Measurements from ENCODE around the gene PRICKLE1. TPM values are rescaled to one million over a fixed set of nuclear protein-coding genes. Genes with fewer than 3 reads are reported as not detected.

PRICKLE1 gene
- total RNA-seq, 5 donors from 2014 or later (not counting 1 experiment from before 2014, with no cell fraction given): 0.29 to 1.1 (median 0.43) TPM

DNA sequence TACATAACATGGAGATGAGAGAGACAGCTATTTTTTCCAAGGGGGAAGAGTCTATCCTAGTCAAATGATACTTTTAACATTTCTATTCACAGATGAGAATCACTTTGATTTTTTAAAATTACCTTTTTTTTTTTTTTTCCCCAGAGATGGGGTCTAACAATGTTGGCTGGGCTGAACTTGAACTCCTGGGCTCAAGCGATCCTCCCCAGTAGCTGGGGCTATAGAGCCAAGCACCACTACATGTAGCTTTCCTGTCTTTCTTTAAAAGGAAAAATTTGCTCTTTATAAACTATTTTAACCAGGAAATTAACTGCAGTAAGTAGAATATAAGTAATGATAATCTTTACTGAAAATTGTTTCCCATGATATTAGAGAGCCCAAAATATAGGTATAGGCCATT is 3.3 kb downstream of the PRICKLE1 start:
- H3K4me3 Mint-ChIP-seq: no peak overlapping the region
- DNase-seq (no peak), ATAC-seq (replicated peaks in 1 of 4) (no peak)
- H3K27ac ChIP-seq (ENCODE audit: low read length): no peak overlapping the region
- H3K36me3 Mint-ChIP-seq: no peaks in the 10 kb centered on the region
- no peak overlapping the region for H3K4me3 ChIP-seq (ENCODE audit: control insufficient read depth in 1 of 2, extremely low read depth in 1 of 2, low read length in 1 of 2)
- ChIA-PET CTCF (interaction anchor here in 1 of 2 donors (0.7 kb wide), 1 partner anchor 582 kb away, joined by 3 read pairs; no protein-coding TSS in a partner anchor), POLR2A (no interaction called here)
- H3K27me3 Mint-ChIP-seq: peaks cover 37 to 45% of the 10 kb centered on the region in 2 donors
- peaks cover 0 to 14% of the 10 kb centered on the region in 2 experiments for H3K4me1 ChIP-seq (ENCODE audit: control insufficient read depth in 1 of 2, extremely low read depth in 1 of 2, insufficient read depth in 2 of 2, low read length in 2 of 2)
- H3K36me3 ChIP-seq (ENCODE audit: control insufficient read depth in 2 of 2, extremely low read depth in 1 of 2, insufficient read depth in 1 of 2, low read length in 1 of 2): no peaks in the 10 kb centered on the region
- no peak overlapping the region for H3K27ac Mint-ChIP-seq
- no peaks in the 10 kb centered on the region for H3K9me3 Mint-ChIP-seq
- peaks cover 5 to 26% of the 10 kb centered on the region in 2 experiments for H3K27me3 ChIP-seq (replicated peaks in 1 of 2; ENCODE audit: control insufficient read depth in 2 of 2, extremely low read depth in 1 of 2, insufficient read depth in 2 of 2, low read length in 1 of 2)
- no peaks in the 10 kb centered on the region for H3K9me3 ChIP-seq
- WGBS (ENCODE audit: insufficient coverage): no CpG with 5 or more reads among the region's 1 CpG
- H3K4me1 Mint-ChIP-seq: peaks cover 13 to 23% (median 16%) of the 10 kb centered on the region in 3 donors

DNA sequence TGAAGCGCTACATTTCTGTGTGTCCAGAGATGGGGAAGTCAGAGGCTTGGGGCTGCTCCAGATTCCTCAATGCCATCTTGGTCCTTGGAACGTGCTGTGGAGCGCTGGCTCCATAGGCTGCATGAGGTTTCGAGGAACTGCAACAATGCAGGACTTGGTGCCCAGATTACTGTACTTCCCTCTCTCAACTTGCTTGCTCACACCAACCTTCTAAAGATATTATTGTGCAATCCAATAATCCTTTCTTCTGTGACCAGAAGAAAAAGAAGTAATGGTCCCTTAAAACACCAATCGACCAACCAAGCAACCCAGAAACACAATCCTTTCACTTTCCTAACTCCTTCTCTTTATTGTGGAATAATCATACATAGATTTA is 3.7 kb downstream of the PRICKLE1 start:
- H3K27me3 ChIP-seq (replicated peaks in 1 of 2; ENCODE audit: control insufficient read depth in 2 of 2, extremely low read depth in 1 of 2, insufficient read depth in 2 of 2, low read length in 1 of 2): peaks cover 5 to 25% of the 10 kb centered on the region in 2 experiments
- no peak overlapping the region for H3K27ac ChIP-seq (ENCODE audit: low read length)
- no peak overlapping the region for H3K4me3 Mint-ChIP-seq
- no peaks in the 10 kb centered on the region for H3K9me3 Mint-ChIP-seq
- WGBS (ENCODE audit: insufficient coverage): 79% methylated on average over 3 of the region's 5 CpGs
- DNase-seq (no peak), ATAC-seq (replicated peaks in 1 of 4) (no peak)
- POLR2A ChIA-PET: no interaction called here
- H3K36me3 ChIP-seq (ENCODE audit: control insufficient read depth in 2 of 2, extremely low read depth in 1 of 2, insufficient read depth in 1 of 2, low read length in 1 of 2): no peaks in the 10 kb centered on the region
- peaks cover 13 to 21% (median 15%) of the 10 kb centered on the region in 3 donors for H3K4me1 Mint-ChIP-seq
- H3K27ac Mint-ChIP-seq: no peak overlapping the region
- peaks cover 0 to 14% of the 10 kb centered on the region in 2 experiments for H3K4me1 ChIP-seq (ENCODE audit: control insufficient read depth in 1 of 2, extremely low read depth in 1 of 2, insufficient read depth in 2 of 2, low read length in 2 of 2)
- no peaks in the 10 kb centered on the region for H3K9me3 ChIP-seq
- H3K4me3 ChIP-seq (ENCODE audit: control insufficient read depth in 1 of 2, extremely low read depth in 1 of 2, low read length in 1 of 2): no peak overlapping the region
- no peaks in the 10 kb centered on the region for H3K36me3 Mint-ChIP-seq
- peaks cover 34 to 44% of the 10 kb centered on the region in 2 donors for H3K27me3 Mint-ChIP-seq
- CTCF ChIA-PET: interaction anchor here in 1 of 2 donors (0.7 kb wide), 1 partner anchor 581 kb away, joined by 3 read pairs; no protein-coding TSS in a partner anchor

DNA sequence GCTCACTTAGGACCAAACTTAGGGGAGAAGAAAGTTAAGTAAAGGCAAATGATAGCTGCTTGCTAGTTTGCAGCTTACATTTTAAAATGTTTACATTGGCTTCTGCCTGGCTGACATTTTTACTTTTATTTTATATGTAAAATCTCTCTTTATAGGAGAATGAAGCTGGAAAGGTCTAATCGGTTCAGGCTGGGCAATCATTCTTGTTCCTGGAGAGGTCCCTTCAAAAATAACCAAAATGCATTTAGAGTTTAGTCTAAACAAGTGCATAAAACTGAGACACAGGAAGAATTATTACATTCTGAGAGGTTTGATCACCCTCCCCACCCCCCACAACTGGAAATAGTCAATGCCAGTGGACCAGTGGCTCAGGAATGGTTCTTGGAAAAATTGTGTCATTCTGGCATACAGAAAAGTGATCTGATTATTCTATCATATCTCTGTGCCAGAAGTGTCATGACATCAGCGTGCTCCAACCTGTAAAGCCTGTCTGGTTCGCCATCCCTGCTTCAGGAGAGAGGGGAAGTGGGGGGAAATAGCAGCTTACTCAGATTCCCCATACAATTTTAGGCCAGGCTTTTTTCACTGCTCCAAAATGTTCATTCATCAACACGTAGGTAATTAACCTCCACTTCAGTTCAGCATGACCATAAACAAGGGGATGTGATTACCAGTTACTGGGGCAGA is 4.2 kb downstream of the PRICKLE1 start:
- no peaks in the 10 kb centered on the region for H3K36me3 ChIP-seq (ENCODE audit: control insufficient read depth in 2 of 2, extremely low read depth in 1 of 2, insufficient read depth in 1 of 2, low read length in 1 of 2)
- Mint-ChIP-seq H3K36me3 (no peaks in the 10 kb centered on the region), H3K4me3 (no peak overlapping the region), H3K9me3 (no peaks in the 10 kb centered on the region), H3K27ac (no peak overlapping the region), H3K4me1 (peaks cover 10 to 15% (median 10%) of the 10 kb centered on the region in 3 donors), H3K27me3 (peaks cover 29 to 42% of the 10 kb centered on the region in 2 donors)
- POLR2A ChIA-PET: no interaction called here
- DNase-seq (no peak), ATAC-seq (replicated peaks in 1 of 4) (no peak)
- CTCF ChIA-PET: interaction anchor here in 1 of 2 donors (0.7 kb wide), 1 partner anchor 492 kb away, joined by 3 read pairs; no protein-coding TSS in a partner anchor
- no peak overlapping the region for H3K27ac ChIP-seq (ENCODE audit: low read length)
- H3K27me3 ChIP-seq (replicated peaks in 1 of 2; ENCODE audit: control insufficient read depth in 2 of 2, extremely low read depth in 1 of 2, insufficient read depth in 2 of 2, low read length in 1 of 2): peaks cover 5 to 20% of the 10 kb centered on the region in 2 experiments
- H3K9me3 ChIP-seq: no peaks in the 10 kb centered on the region
- H3K4me1 ChIP-seq (ENCODE audit: control insufficient read depth in 1 of 2, extremely low read depth in 1 of 2, insufficient read depth in 2 of 2, low read length in 2 of 2): peaks cover 0 to 10% of the 10 kb centered on the region in 2 experiments
- no peak overlapping the region for H3K4me3 ChIP-seq (ENCODE audit: control insufficient read depth in 1 of 2, extremely low read depth in 1 of 2, low read length in 1 of 2)
- WGBS (ENCODE audit: insufficient coverage): no CpG with 5 or more reads among the region's 4 CpGs

DNA sequence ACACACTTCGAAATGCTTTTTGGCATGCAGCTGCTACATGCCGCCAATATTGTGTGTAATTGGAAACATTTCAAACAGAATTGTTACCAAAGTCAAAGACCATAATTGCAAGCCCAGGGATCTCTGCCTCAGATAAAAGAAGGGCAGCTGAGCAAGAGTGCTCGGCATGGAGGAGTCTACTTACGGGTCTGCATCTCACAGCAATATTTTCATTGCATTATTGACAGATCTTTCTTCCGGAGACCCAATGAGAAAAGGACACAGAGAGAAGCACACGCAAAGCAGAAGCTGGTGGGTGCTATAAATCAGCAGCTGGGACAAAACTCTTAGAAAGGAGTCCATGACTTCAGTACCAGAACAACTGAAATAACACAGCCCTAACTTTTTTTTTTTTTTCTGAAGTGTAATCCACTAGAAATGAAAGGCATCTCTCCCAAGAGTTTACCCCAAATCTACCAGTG is 4.9 kb downstream of the PRICKLE1 start:
- H3K27me3 Mint-ChIP-seq: peaks cover 26 to 42% of the 10 kb centered on the region in 2 donors
- H3K27ac ChIP-seq (ENCODE audit: low read length): no peak overlapping the region
- CTCF ChIA-PET: interaction anchor here in 1 of 2 donors (0.7 kb wide), 1 partner anchor 492 kb away, joined by 3 read pairs; no protein-coding TSS in a partner anchor
- no peaks in the 10 kb centered on the region for H3K9me3 ChIP-seq
- WGBS (ENCODE audit: insufficient coverage): 89% methylated on average over 3 of the region's 6 CpGs
- H3K9me3 Mint-ChIP-seq: no peaks in the 10 kb centered on the region
- DNase-seq (no peak), ATAC-seq (replicated peaks in 1 of 4) (no peak)
- POLR2A ChIA-PET: no interaction called here
- no peak overlapping the region for H3K4me3 Mint-ChIP-seq
- H3K4me3 ChIP-seq (ENCODE audit: control insufficient read depth in 1 of 2, extremely low read depth in 1 of 2, low read length in 1 of 2): no peak overlapping the region
- H3K4me1 ChIP-seq (ENCODE audit: control insufficient read depth in 1 of 2, extremely low read depth in 1 of 2, insufficient read depth in 2 of 2, low read length in 2 of 2): peaks cover 0 to 5% of the 10 kb centered on the region in 2 experiments
- H3K4me1 Mint-ChIP-seq: peaks cover 7 to 12% (median 7%) of the 10 kb centered on the region in 3 donors
- no peaks in the 10 kb centered on the region for H3K36me3 ChIP-seq (ENCODE audit: control insufficient read depth in 2 of 2, extremely low read depth in 1 of 2, insufficient read depth in 1 of 2, low read length in 1 of 2)
- no peaks in the 10 kb centered on the region for H3K36me3 Mint-ChIP-seq
- peaks cover 5 to 14% of the 10 kb centered on the region in 2 experiments for H3K27me3 ChIP-seq (replicated peaks in 1 of 2; ENCODE audit: control insufficient read depth in 2 of 2, extremely low read depth in 1 of 2, insufficient read depth in 2 of 2, low read length in 1 of 2)
- H3K27ac Mint-ChIP-seq: no peak overlapping the region

DNA sequence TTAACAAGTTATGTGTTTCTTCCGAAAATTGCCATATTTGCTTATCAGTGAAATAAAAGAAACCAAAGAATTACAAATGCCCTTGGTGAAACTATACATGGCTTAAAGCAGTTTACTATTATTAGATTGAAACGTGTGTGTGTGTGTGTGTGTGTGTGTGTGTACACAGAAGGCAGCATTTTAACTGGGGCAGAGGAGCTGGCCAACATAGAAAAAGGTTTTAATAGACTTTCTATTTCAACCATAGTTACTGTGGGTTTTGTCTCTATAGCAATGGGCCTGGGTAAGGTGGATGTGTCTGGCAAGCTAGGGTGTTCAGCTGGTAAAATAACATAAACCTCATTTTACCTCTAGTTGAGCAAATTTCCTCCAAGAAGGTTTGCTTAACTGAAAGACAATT is 6.5 kb downstream of the PRICKLE1 start:
- Histone ChIP-seq H3K27ac (ENCODE audit: low read length) (no peak overlapping the region), H3K36me3 (ENCODE audit: control insufficient read depth in 2 of 2, extremely low read depth in 1 of 2, insufficient read depth in 1 of 2, low read length in 1 of 2) (no peaks in the 10 kb centered on the region), H3K4me1 (ENCODE audit: control insufficient read depth in 1 of 2, extremely low read depth in 1 of 2, insufficient read depth in 2 of 2, low read length in 2 of 2) (no peaks in the 10 kb centered on the region), H3K4me3 (ENCODE audit: control insufficient read depth in 1 of 2, extremely low read depth in 1 of 2, low read length in 1 of 2) (no peak overlapping the region), H3K27me3 (replicated peaks in 1 of 2; ENCODE audit: control insufficient read depth in 2 of 2, extremely low read depth in 1 of 2, insufficient read depth in 2 of 2, low read length in 1 of 2) (peaks cover 5% of the 10 kb centered on the region in 2 experiments), H3K9me3 (no peaks in the 10 kb centered on the region)
- DNase-seq: no peak
- POLR2A ChIA-PET: interaction anchor here in 1 of 2 donors (0.6 kb wide), 1 partner anchor 633 kb away, joined by 3 read pairs; no protein-coding TSS in a partner anchor
- CTCF ChIA-PET: no interaction called here
- peaks cover 14 to 38% of the 10 kb centered on the region in 2 donors for H3K27me3 Mint-ChIP-seq
- no peak for ATAC-seq (replicated peaks in 1 of 4)
- H3K4me1 Mint-ChIP-seq: peaks cover 0 to under 1% (median 0%) of the 10 kb centered on the region in 3 donors
- H3K36me3 Mint-ChIP-seq: no peaks in the 10 kb centered on the region
- no CpG with 5 or more reads among the region's 2 CpGs for WGBS (ENCODE audit: insufficient coverage)
- H3K4me3 Mint-ChIP-seq: no peak overlapping the region
- H3K27ac Mint-ChIP-seq: no peak overlapping the region
- H3K9me3 Mint-ChIP-seq: no peaks in the 10 kb centered on the region

DNA sequence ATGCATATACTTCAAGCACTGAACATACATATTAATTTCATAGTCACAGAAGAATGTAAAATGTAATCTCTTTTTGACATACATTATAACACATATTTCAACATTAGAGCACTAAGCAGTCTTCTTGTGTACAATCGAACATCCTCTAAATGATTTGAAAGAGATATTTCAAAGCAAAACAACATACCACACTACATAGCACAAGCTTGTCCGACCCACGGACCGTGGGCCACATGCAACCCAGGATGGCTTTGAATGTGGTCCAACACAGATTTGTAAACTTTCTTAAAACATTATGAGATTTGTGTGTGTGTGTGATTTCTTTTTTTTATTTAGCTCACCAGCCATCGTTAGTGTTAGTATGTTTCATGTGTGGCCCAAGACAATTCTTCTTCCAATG is 7.0 kb downstream of the PRICKLE1 start:
- Mint-ChIP-seq H3K4me3 (no peak overlapping the region), H3K27ac (no peak overlapping the region), H3K4me1 (no peaks in the 10 kb centered on the region), H3K36me3 (no peaks in the 10 kb centered on the region), H3K9me3 (no peaks in the 10 kb centered on the region), H3K27me3 (peaks cover 10 to 34% of the 10 kb centered on the region in 2 donors)
- CTCF ChIA-PET: no interaction called here
- DNase-seq (no peak), ATAC-seq (replicated peaks in 1 of 4) (no peak)
- POLR2A ChIA-PET: interaction anchor here in 1 of 2 donors (0.6 kb wide), 1 partner anchor 633 kb away, joined by 3 read pairs; no protein-coding TSS in a partner anchor
- H3K27ac ChIP-seq (ENCODE audit: low read length): no peak overlapping the region
- H3K4me1 ChIP-seq (ENCODE audit: control insufficient read depth in 1 of 2, extremely low read depth in 1 of 2, insufficient read depth in 2 of 2, low read length in 2 of 2): no peaks in the 10 kb centered on the region
- peaks cover 1 to 5% of the 10 kb centered on the region in 2 experiments for H3K27me3 ChIP-seq (replicated peaks in 1 of 2; ENCODE audit: control insufficient read depth in 2 of 2, extremely low read depth in 1 of 2, insufficient read depth in 2 of 2, low read length in 1 of 2)
- no peaks in the 10 kb centered on the region for H3K36me3 ChIP-seq (ENCODE audit: control insufficient read depth in 2 of 2, extremely low read depth in 1 of 2, insufficient read depth in 1 of 2, low read length in 1 of 2)
- H3K4me3 ChIP-seq (ENCODE audit: control insufficient read depth in 1 of 2, extremely low read depth in 1 of 2, low read length in 1 of 2): no peak overlapping the region
- no peaks in the 10 kb centered on the region for H3K9me3 ChIP-seq
- WGBS (ENCODE audit: insufficient coverage): 80% methylated on average over 1 of the region's 5 CpGs

Measured in T-cell (primary cell).